BLaER1 (cell line): ENCODE data around the gene IRX5.

Experiments
- H3K27ac ChIP-seq: shearing (Covaris generic); formaldehyde crosslinking; 2 replicates; pipeline ENCODE4 v1.8.1; 2022
- H3K27me3 ChIP-seq: shearing (Covaris generic); formaldehyde crosslinking; 2 replicates; pipeline ENCODE4 v1.8.1; 2022
- H3K36me3 ChIP-seq: shearing (Covaris generic); formaldehyde crosslinking; 2 replicates; pipeline ENCODE4 v1.8.1; 2022
- H3K4me1 ChIP-seq: shearing (Covaris generic); formaldehyde crosslinking; 2 replicates; pipeline ENCODE4 v1.8.1; 2022
- H3K4me2 ChIP-seq: shearing (Covaris generic); formaldehyde crosslinking; 2 replicates; pipeline ENCODE4 v1.8.1; 2022
- H3K4me3 ChIP-seq: shearing (Covaris generic); formaldehyde crosslinking; 2 replicates; pipeline ENCODE4 v1.8.1; 2022
- H3K9ac ChIP-seq: shearing (Covaris generic); formaldehyde crosslinking; 2 replicates; pipeline ENCODE4 v1.8.1; 2022
- H3K9me3 ChIP-seq: shearing (Covaris generic); formaldehyde crosslinking; 2 replicates; pipeline ENCODE4 v1.8.1; 2022
- H4K20me1 ChIP-seq: shearing (Covaris generic); formaldehyde crosslinking; 2 replicates; pipeline ENCODE4 v1.8.1; 2022
- Cebpa-rat ChIP-seq: shearing (Covaris generic); IDR thresholded peaks from 2 replicates; pipeline ENCODE4 v1.8.1; 2022

Gene IRX5

DNA sequence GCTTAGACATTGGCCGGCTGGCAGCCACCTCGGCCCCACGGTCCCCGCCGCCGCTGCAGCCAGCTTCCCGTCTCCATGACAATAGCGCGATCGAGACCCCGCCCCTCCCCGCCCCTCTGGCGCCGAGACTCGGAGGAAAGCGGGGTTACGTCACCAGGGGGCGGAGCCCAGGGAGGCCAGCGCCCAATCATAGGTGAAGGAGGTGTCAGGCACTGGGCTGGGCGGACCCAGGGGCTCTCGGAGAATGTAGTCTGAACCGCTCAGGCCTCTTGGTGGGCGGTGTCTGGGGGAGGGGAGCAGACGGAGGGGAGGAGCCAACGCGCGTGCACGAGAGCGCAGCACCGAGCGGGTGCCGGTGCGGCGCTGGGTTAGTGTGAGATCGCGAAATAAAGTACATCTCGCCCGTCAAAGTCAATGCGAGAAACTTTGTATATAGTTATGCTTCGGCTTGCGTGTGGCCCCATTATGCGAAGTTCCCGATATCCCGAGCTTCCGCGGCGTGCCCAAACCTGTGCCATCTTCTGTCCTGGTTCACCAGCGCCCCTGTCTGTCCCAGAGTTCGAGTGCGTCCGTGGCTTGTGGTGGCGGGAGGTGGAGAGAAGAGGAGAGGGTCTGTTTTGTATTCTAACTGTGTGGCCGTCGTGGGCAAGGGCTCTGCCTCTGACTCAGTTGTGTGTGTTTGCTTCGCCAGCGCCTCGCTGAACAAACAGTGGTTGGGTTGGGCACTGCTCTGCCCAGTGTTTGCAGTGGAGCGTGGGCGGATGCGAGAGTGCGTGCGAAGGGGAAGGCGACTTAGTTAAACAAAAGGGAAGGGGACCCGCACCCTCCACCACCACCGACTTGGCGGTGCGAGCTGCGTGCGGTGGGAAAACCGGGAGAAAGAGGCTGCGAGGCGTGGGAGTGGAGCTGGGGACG, 1.3 kb upstream of the IRX5 start:
- Histone ChIP-seq H3K4me3 (peak overlapping the region; percentile 86), H3K4me2 (peak overlapping the region; percentile 100), H3K27me3 (peaks cover 79% of the 10 kb centered on the region), H3K9me3 (peaks cover 15% of the 10 kb centered on the region), H3K9ac (peak overlapping the region; percentile 86), H3K27ac (peak overlapping the region; percentile 93; the same call in 1 of the 2 replicates), H3K4me1 (peaks cover 32% of the 10 kb centered on the region), H3K36me3 (no peaks in the 10 kb centered on the region), H4K20me1 (peaks cover 67% of the 10 kb centered on the region)
- TF ChIP-seq Cebpa-rat = 0 out of 2 replicates have a peak, but pooled peaks have one; percentile 33

- H4K20me1 ChIP-seq = peaks cover 67% of the 10 kb centered on the region
- peak overlapping the region; percentile 50; the same call in 1 of the 2 replicates for H3K9ac ChIP-seq
- no peak overlapping the region for H3K27ac ChIP-seq
- no peak for TF ChIP-seq Cebpa-rat
- peaks cover 15% of the 10 kb centered on the region for H3K9me3 ChIP-seq
- H3K4me1 ChIP-seq = peaks cover 32% of the 10 kb centered on the region
- H3K36me3 ChIP-seq = no peaks in the 10 kb centered on the region
- H3K4me3 ChIP-seq = peak overlapping the region; percentile 86
- H3K4me2 ChIP-seq = peak overlapping the region; percentile 100
- peaks cover 86% of the 10 kb centered on the region for H3K27me3 ChIP-seq
Measured at GRCh38 chr16:54930869-54931119, 129 bp downstream of the IRX5 start.

DNA sequence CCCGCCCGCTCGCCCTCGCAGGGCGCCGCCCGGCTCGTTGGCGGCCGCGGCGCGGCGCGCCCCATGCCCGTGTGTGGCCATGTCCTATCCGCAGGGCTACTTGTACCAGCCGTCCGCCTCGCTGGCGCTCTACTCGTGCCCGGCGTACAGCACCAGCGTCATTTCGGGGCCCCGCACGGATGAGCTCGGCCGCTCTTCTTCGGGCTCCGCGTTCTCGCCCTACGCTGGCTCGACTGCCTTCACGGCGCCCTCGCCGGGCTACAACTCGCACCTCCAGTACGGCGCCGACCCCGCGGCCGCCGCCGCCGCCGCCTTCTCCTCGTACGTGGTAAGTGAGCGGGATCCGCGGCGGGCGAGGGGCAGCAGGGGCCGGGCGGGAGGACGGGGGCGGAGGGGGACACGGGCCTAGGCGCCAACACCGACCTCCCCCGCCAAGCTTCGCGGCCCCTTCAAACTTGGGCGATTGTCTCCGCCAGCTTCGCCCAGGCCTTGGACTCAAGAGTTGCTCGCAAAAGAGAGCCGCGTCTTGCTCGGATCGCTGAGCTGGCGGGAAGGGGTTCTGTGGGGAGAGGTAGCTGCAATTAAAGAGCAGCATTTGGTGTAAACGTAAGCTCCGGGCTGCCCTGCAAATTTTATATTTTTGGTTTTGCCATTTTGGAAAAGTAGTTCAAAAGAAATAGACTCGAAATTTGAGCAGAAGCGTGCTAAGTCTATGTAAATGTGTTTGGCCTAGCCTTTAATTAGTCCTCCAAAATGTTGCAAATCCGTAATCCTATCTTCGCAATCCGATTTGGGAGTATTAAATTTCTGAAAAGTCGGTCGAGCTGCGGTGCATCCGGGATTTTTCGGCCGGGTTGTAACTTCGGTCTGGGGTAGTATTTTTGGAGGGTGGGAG, 702 bp downstream of the IRX5 start:
- peaks cover 36% of the 10 kb centered on the region for H3K4me1 ChIP-seq
- H3K9ac ChIP-seq = peak overlapping the region; percentile 50; the same call in 1 of the 2 replicates
- peaks cover 67% of the 10 kb centered on the region for H4K20me1 ChIP-seq
- H3K27ac ChIP-seq = no peak overlapping the region
- peaks cover 86% of the 10 kb centered on the region for H3K27me3 ChIP-seq
- peaks cover 15% of the 10 kb centered on the region for H3K9me3 ChIP-seq
- peak overlapping the region; percentile 100 for H3K4me2 ChIP-seq
- TF ChIP-seq Cebpa-rat = no peak
- H3K36me3 ChIP-seq = no peaks in the 10 kb centered on the region
- peak overlapping the region; percentile 86 for H3K4me3 ChIP-seq

- peak overlapping the region; percentile 86 for H3K4me3 ChIP-seq
- no peak for TF ChIP-seq Cebpa-rat
- peaks cover 86% of the 10 kb centered on the region for H3K27me3 ChIP-seq
- peak overlapping the region; percentile 100 for H3K4me2 ChIP-seq
- no peak overlapping the region for H3K27ac ChIP-seq
- H3K9me3 ChIP-seq = peaks cover 15% of the 10 kb centered on the region
- peaks cover 42% of the 10 kb centered on the region for H3K4me1 ChIP-seq
- H4K20me1 ChIP-seq = peaks cover 67% of the 10 kb centered on the region
- H3K9ac ChIP-seq = no peak overlapping the region
- no peaks in the 10 kb centered on the region for H3K36me3 ChIP-seq
Measured at GRCh38 chr16:54932021-54932660, 1.5 kb downstream of the IRX5 start.

DNA sequence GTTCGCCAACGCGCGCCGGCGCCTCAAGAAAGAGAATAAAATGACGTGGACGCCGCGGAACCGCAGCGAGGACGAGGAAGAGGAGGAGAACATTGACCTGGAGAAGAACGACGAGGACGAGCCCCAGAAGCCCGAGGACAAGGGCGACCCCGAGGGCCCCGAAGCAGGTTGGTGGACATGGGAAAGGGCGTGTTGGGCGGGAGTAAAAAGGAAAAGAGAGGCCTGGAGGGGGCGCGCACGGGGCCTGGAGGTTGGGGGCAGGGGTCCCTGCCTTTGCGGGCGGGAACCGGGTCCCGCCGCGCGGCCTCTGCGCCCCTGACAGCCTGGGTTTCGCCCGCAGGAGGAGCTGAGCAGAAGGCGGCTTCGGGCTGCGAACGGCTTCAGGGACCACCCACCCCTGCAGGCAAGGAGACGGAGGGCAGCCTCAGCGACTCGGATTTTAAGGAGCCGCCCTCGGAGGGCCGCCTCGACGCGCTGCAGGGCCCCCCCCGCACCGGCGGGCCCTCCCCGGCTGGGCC, 2.1 kb downstream of the IRX5 start:
- Histone ChIP-seq H4K20me1 (peaks cover 67% of the 10 kb centered on the region), H3K4me1 (peaks cover 42% of the 10 kb centered on the region), H3K36me3 (no peaks in the 10 kb centered on the region), H3K27me3 (peaks cover 86% of the 10 kb centered on the region), H3K9ac (no peak overlapping the region), H3K4me3 (peak overlapping the region; percentile 17; the same call in 1 of the 2 replicates), H3K4me2 (0 out of 2 replicates have a peak overlapping the region, but pooled peaks have one; percentile 15), H3K9me3 (peaks cover 15% of the 10 kb centered on the region), H3K27ac (no peak overlapping the region)
- no peak for TF ChIP-seq Cebpa-rat

DNA sequence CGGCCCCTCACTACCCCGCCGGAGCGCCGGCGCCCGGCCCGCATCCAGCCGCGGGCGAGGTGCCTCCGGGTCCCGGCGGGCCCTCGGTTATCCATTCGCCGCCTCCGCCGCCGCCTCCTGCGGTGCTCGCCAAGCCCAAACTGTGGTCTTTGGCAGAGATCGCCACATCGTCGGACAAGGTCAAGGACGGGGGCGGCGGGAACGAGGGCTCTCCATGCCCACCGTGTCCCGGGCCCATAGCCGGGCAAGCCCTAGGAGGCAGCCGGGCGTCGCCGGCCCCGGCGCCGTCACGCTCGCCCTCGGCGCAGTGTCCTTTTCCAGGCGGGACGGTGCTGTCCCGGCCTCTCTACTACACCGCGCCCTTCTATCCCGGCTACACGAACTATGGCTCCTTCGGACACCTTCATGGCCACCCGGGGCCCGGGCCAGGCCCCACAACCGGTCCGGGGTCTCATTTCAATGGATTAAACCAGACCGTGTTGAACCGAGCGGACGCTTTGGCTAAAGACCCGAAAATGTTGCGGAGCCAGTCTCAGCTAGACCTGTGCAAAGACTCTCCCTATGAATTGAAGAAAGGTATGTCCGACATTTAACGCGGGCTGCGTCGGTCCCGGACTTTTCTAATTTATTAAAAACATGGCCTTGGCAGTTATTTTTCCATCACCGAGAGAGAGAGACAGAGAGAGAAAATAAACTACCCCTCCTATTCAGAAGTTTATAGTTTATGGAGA, 2.8 kb downstream of the IRX5 start:
- peaks cover 46% of the 10 kb centered on the region for H3K4me1 ChIP-seq
- H3K9ac ChIP-seq = no peak overlapping the region
- no peaks in the 10 kb centered on the region for H3K36me3 ChIP-seq
- H3K9me3 ChIP-seq = peaks cover 15% of the 10 kb centered on the region
- no peak for TF ChIP-seq Cebpa-rat
- peaks cover 87% of the 10 kb centered on the region for H3K27me3 ChIP-seq
- peak overlapping the region; percentile 17; the same call in 1 of the 2 replicates for H3K4me3 ChIP-seq
- H3K27ac ChIP-seq = no peak overlapping the region
- H3K4me2 ChIP-seq = 0 out of 2 replicates have a peak overlapping the region, but pooled peaks have one; percentile 15
- H4K20me1 ChIP-seq = peaks cover 71% of the 10 kb centered on the region

GRCh38 chr16:54934481-54935265, 4.0 kb downstream of the IRX5 start:
- Histone ChIP-seq H3K27me3 (peaks cover 95% of the 10 kb centered on the region), H4K20me1 (peaks cover 83% of the 10 kb centered on the region), H3K4me3 (no peak overlapping the region)

DNA sequence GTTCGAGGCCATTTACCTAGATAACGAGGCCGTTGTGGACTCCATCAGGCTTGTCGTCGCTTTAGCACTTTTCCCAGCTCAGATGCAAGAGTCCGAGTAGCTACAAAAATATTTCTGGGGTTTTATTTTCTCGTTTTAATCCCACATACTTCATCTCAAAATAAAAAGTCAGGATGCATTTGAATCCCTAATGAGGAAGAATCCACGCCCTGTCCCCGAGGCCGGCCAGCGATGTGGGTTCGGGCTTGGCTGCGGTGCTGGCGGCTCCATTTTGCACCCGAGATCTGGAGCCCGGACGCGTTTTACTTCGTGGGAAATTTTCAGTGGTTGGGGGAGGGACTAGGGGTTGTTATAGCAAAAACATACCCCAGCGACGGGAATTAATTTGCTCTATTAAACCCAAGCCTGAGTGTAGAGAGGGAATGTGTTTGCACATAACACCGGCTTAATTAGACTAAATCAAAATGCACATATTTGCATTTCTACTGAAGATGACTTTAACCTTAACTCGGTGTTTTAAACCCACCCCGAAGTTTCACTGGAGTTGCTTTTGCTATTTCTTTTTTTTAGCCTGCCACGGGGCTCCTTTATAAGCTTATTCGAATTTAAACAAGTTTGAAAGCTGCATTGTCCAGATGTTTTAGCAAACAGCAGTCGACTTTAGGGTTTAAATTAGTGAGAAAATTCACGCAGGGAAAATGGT, 4.8 kb downstream of the IRX5 start:
- Histone ChIP-seq H3K4me1 (peaks cover 47% of the 10 kb centered on the region), H3K27ac (no peak overlapping the region), H3K4me2 (no peak overlapping the region), H4K20me1 (peaks cover 91% of the 10 kb centered on the region), H3K36me3 (no peaks in the 10 kb centered on the region), H3K4me3 (no peak overlapping the region), H3K27me3 (peaks cover 96% of the 10 kb centered on the region), H3K9ac (no peak overlapping the region), H3K9me3 (peaks cover 15% of the 10 kb centered on the region)
- TF ChIP-seq Cebpa-rat = no peak

More at GRCh38 chr16:54934481-54935265, 4.0 kb downstream of the IRX5 start:
- Histone ChIP-seq H3K4me1 (peaks cover 52% of the 10 kb centered on the region), H3K36me3 (no peaks in the 10 kb centered on the region), H3K9me3 (peaks cover 15% of the 10 kb centered on the region), H3K9ac (no peak overlapping the region), H3K27ac (no peak overlapping the region), H3K4me2 (no peak overlapping the region)
- TF ChIP-seq Cebpa-rat = no peak
